Measurements from ENCODE around the gene BAZ2A.

- TF ChIP-seq CTCF (conservative IDR thresholded peaks at IDR 0.05), result no peak
- TF ChIP-seq ZFX (IDR thresholded peaks at IDR 0.05), result no peak
Observed at GRCh38 chr12:56589783-56590182, 40.3 kb downstream of the BAZ2A start.

Data from C4-2B (cell line).